GM18861 (cell line): ENCODE measurements around the gene DPF3.

ENCODE experiments used
- ATAC-seq: cut with Tn5 transposase; IDR thresholded peaks from one replicate; pipeline ENCODE4 v1.9.1; 2021; ENCODE audit not compliant: unreplicated experiment

The DPF3 gene

DNA sequence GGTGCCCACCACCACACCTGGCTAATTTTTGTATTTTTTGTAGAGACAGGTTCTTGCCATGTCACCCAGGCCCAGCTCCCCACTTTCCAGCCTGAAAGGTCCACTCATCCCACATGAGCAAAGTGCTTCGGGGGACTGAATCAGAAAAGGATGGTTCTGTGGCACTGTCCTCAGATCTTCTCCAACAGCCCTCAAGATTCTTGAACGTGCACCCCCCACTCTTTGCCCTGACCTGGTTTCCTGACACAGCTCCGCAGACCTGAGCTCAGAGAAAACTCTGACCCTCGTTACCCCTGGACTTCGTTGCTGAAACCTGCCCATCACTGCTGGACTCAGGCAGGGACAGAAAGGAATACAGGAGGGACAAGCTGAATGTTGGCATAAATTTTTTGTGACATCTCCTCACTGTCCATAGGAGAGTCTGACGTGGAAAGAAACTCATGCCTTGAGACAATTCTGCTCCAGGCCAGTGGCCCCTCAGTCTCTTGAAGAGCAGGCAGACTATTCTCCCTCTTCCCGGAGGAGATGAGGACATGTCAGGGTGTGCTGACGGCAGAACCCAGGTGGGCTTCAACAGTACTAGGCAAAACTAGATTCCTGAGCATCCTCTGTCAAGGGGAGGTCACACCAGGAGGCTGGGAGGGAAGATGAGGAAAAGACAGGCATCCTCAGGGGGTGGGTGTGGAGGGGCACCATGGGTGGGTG is 149.3 kb downstream of the DPF3 start:
- no peak for ATAC-seq

GRCh38 chr14:72743626-72744025 is 150.3 kb downstream of the DPF3 start:
- no peak for ATAC-seq

- no peak for ATAC-seq
Measured at GRCh38 chr14:72742838-72743195, 151.1 kb downstream of the DPF3 start.

GRCh38 chr14:72742118-72742837 is 151.6 kb downstream of the DPF3 start:
- no peak for ATAC-seq

DNA sequence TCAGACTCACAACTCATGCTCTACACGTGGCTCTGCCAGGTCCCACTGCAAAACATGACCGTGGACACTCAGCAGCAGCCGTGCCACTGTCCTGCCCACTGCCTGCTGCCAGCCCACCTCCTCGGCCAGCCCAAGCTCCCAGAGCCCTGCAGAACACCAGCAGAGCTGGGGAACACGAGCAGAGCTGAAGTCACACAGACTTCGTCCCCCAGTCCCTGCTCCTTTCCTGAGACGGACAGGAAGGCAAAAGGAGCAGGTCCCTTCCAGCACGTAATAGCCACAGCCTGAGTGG is 152.1 kb downstream of the DPF3 start:
- ATAC-seq = no peak

- no peak for ATAC-seq
Measured at GRCh38 chr14:72740966-72741825, 152.7 kb downstream of the DPF3 start.

DNA sequence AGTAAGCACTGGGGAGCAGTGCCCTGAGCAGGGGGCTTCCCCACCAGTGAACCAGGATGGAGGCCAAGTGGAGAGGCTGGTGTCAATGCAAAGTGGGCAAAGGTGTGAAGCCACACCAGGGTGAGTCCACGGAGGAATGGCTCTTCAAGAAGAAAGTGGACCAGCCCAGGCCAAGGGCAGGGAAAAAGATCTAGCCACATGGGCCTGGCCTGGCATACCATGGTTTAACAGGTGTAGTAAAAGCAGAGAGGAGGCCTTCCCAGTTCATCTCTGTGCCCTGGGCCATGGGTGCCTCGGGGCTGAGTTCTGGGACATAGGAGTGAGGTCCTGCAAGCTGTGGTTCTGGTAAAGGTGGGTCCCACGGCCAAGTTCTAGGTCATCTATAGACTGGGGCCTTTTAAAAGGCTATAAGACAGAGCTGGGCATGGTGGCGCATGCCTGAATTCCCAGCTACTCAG is 153.4 kb downstream of the DPF3 start:
- no peak for ATAC-seq

- no peak for ATAC-seq
Measured at GRCh38 chr14:72739446-72740405, 154.2 kb downstream of the DPF3 start.

GRCh38 chr14:72738161-72738611 is 155.7 kb downstream of the DPF3 start:
- no peak for ATAC-seq

DNA sequence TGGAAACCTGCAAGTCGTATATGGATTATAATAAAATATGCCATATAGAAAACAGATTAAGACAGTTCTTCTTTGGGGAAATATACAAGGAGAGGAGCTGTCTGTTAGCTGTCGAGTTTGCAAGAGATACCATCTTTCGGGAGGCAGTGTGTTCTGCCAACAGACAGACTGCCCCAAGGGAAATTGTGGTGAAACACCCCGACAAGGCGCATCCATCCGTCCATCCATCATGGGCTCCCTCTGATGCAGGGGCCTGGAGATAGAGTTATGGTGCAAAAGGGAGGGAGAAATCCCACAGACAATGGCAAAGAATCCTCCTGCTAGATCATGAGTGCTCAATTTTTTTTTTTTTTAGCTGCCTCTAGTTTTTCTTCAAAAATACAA is 156.3 kb downstream of the DPF3 start:
- ATAC-seq = no peak

DNA sequence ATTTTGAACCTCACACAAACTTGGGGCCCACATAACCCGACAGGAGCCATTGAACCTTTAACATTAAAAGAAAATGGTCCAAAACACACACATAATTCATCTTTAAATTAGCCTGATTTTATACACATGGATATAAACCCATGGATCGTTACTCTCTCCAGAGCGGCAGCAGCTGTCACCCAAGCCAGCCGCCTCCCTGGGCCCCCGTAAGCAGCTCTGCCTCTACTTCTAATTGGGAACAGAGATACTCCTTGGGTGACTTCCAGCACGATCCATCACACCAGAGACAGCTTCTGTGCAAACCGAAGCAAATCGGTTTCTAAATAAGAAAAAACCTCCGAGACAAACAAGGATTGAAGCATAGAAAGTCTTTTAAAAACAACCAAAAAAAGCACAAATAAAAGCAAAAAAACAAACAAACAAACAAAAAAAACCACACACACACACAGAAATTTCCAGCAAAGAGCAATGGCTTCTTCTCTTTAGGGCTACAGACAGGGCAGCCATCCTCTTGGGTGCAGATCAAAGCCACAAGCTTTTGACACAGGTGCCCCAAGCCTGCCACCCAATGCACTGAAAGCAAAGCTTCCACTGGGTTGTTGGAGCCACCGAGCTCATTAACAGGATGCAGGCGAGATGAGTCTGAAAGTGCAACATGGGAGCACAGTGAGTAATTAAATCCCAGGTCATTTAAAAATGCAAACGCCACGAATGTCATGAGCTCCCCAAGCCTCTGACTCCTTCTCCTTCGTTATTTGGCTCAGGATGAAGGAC is 156.9 kb downstream of the DPF3 start:
- ATAC-seq = no peak

DNA sequence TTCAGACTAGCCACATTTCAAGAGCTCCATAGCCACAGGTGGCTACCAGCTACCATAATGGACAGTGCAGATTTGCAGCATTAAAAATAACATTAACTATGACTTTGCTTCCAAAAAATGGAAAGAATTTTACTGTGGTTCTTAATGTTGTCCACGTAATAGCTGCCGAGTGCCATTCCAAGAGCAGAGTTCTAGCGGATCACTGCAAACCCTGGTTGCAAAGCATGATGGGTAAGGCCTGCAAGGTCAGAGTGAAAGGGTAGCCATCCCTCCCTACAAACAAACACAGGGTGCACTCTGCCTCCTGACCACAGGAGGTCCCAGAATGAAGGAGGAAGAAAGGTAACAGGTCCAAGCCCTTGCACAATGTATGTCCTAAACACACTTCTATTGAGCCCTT is 157.6 kb downstream of the DPF3 start:
- no peak for ATAC-seq

- no peak for ATAC-seq
Measured at GRCh38 chr14:72732022-72732780, 161.7 kb downstream of the DPF3 start.

GRCh38 chr14:72731252-72732020 is 162.5 kb downstream of the DPF3 start:
- ATAC-seq = no peak

- no peak for ATAC-seq
Measured at GRCh38 chr14:72730468-72730867, 163.4 kb downstream of the DPF3 start.

DNA sequence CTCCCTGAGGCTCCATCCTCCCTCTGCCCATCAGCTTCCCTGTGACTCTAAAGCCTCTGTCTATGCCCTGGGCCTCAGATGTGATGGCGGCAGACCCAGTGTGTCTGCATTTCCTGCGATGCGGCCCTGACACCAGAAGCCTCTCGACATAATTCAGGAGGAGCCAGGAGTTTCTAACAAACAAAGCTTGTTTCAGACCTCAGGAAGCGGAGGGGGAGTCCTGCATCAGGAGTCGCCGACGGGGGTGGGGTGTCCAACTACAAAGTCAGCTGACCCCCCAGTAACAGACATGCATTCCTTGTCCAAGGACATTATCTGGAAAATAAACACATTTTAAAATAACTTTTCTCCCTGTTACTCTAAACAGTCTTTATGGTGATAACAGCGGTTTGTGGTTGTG is 167.5 kb downstream of the DPF3 start:
- no peak for ATAC-seq

DNA sequence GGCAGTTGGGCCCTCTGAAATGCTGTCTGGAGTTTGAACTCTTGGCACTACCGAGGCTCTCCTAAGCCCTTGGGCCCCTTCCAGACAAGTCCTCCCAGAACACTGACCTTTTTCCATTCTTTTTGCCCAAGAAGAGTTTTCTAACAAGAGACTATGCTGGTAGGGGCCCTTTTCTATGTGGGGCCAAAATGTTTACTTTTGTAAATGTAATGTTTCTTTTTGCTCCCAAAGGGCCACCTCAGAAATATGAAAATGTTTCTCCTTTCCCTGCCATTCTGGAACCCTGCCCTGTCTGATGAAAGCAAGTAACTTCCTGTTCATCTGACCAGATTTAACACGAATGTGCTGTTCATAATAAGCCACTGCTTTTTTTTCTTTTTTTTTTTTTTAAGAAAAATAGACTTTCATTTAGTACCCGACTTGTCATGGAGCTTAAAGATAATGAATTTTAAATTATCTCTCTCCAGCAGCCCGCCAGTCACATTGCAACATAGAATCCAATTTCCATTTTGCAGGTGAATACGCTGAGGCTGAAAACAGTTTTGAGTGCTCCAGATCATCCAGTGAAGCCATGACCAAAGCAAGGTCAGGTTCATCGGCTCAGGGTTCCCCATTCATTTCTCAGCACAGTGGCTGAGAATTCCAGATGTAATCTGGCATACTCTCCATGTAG is 169.9 kb downstream of the DPF3 start:
- ATAC-seq = no peak

DNA sequence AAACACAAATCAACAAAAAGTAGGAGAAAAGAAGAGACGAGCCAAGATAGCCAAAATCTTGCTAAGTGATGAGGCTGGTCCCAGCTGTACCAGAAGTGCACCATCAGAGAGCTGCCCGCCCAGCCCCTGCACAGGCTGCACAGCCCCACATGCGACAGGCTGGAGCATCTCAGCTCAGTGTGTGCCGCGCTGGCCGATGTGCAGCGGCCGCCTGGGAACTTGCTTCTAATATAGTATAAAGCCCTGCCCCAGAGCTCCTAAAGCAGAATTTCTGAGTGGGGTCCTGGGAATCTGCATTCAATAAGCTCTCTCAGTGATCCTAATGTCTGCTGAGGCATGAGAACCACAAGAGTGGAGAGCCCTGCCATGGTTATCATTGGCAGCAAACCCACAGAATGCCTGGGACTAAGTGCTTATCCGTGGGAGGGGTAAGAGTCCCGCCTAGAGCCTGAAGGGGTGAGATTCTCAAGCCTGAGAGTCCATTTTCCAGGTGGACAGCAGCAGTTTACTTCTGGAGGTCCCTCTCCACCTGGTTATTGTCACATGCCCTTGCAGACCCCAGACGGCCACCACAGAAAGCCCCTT is 171.6 kb downstream of the DPF3 start:
- ATAC-seq = no peak
